Ishikawa (cell line): ENCODE results near the gene ASCC1.

Experiments
- CEBPB ChIP-seq: IDR thresholded peaks from 2 replicates; pipeline ENCODE4 v1.6.1; 2012
- CREB1 ChIP-seq: IDR thresholded peaks from 2 replicates; pipeline ENCODE4 v1.6.1; 2012; ENCODE audit warnings: low read depth
- EGR1 ChIP-seq: IDR thresholded peaks from 2 replicates; pipeline ENCODE4 v1.6.1; 2012
- EP300 ChIP-seq: IDR thresholded peaks from 2 replicates; pipeline ENCODE4 v1.6.1; 2012; ENCODE audit warnings: borderline replicate concordance
- FOXM1 ChIP-seq: IDR thresholded peaks from 2 replicates; pipeline ENCODE4 v1.6.1; 2012; ENCODE audit warnings: low read depth, borderline replicate concordance
- MAX ChIP-seq: IDR thresholded peaks from 2 replicates; pipeline ENCODE4 v1.6.1; 2012
- NFIC ChIP-seq: IDR thresholded peaks from 2 replicates; pipeline ENCODE4 v1.6.1; 2012
- RAD21 ChIP-seq: IDR thresholded peaks from 2 replicates; pipeline ENCODE4 v1.6.1; 2012; ENCODE audit warnings: low read depth
- TAF1 ChIP-seq: IDR thresholded peaks from 2 replicates; pipeline ENCODE4 v1.6.1; 2012; ENCODE audit warnings: low read depth, mild to moderate bottlenecking
- TCF12 ChIP-seq: IDR thresholded peaks from 2 replicates; pipeline ENCODE4 v1.6.1; 2012; ENCODE audit warnings: low read depth
- TEAD4 ChIP-seq: IDR thresholded peaks from 2 replicates; pipeline ENCODE4 v1.6.1; 2012
- YY1 ChIP-seq: IDR thresholded peaks from 2 replicates; pipeline ENCODE4 v1.6.1; 2012; ENCODE audit warnings: low read depth
- ZBTB7A ChIP-seq: IDR thresholded peaks from 2 replicates; pipeline ENCODE4 v1.6.1; 2012; ENCODE audit warnings: low read depth
- TF ChIP-seq, protein P1 (sequence below): IDR thresholded peaks from 2 replicates; pipeline ENCODE4 v1.6.1; 2012
- TF ChIP-seq, protein P2 (sequence below): IDR thresholded peaks from 2 replicates; pipeline ENCODE4 v1.6.1; 2012; ENCODE audit warnings: low read depth, mild to moderate bottlenecking

The ASCC1 gene

GRCh38 chr10:72258617-72259016 lies 42.5 kb upstream of the ASCC1 start:
- TF ChIP-seq CEBPB (no peak), TEAD4 (no peak), TAF1 (no peak), EP300 (no peak), NFIC (no peak), YY1 (no peak), CREB1 (no peak), MAX (no peak), RAD21 (no peak), TCF12 (no peak), EGR1 (no peak), ZBTB7A (no peak), FOXM1 (no peak)
- TF ChIP-seq, protein P1, sequence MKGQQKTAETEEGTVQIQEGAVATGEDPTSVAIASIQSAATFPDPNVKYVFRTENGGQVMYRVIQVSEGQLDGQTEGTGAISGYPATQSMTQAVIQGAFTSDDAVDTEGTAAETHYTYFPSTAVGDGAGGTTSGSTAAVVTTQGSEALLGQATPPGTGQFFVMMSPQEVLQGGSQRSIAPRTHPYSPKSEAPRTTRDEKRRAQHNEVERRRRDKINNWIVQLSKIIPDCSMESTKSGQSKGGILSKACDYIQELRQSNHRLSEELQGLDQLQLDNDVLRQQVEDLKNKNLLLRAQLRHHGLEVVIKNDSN, result no peak
- TF ChIP-seq, protein P2, sequence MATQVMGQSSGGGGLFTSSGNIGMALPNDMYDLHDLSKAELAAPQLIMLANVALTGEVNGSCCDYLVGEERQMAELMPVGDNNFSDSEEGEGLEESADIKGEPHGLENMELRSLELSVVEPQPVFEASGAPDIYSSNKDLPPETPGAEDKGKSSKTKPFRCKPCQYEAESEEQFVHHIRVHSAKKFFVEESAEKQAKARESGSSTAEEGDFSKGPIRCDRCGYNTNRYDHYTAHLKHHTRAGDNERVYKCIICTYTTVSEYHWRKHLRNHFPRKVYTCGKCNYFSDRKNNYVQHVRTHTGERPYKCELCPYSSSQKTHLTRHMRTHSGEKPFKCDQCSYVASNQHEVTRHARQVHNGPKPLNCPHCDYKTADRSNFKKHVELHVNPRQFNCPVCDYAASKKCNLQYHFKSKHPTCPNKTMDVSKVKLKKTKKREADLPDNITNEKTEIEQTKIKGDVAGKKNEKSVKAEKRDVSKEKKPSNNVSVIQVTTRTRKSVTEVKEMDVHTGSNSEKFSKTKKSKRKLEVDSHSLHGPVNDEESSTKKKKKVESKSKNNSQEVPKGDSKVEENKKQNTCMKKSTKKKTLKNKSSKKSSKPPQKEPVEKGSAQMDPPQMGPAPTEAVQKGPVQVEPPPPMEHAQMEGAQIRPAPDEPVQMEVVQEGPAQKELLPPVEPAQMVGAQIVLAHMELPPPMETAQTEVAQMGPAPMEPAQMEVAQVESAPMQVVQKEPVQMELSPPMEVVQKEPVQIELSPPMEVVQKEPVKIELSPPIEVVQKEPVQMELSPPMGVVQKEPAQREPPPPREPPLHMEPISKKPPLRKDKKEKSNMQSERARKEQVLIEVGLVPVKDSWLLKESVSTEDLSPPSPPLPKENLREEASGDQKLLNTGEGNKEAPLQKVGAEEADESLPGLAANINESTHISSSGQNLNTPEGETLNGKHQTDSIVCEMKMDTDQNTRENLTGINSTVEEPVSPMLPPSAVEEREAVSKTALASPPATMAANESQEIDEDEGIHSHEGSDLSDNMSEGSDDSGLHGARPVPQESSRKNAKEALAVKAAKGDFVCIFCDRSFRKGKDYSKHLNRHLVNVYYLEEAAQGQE, result no peak

DNA sequence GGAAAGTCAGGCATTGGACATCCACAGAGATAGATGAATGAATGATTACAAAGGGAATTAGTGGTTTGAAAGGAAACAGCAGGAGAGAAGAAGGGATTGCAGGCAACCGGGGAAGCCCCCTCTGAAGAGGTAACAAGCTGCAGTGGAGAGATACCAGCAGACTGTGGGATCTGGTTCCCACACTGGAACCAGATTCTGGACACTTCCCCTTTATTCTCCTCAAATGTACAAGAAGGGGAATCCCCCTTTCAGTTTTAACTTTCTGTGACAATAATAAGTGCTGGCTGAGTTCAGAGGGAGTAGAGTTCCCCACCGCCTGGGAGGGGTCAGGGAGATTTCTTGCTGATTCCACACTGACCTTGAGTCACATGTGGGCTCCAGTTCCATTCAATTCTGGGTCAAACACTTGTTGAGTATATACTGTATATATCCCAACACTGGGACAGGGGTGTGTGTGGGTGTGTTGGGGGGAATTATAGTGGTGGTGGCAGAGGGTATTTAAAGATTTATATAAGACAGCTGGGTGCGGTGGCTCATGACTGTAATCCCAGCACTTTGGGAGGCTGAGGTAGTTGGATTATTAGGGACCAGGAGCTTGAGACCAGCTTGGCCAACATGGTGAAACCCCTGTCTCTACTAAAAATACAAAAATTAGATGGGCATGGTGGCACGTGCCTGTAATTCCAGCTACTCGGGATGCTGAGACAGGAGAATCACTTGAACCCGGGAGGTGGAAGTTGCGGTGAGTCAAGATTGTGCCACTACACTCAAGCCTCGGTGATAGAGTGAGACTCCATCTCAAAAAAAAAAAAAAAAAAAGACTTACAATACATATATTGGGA lies 41.2 kb upstream of the ASCC1 start:
- TF ChIP-seq EP300, result no peak
- no peak for TF ChIP-seq MAX
- no peak for TF ChIP-seq EGR1
- TF ChIP-seq, protein P1, result no peak
- TF ChIP-seq YY1, result no peak
- no peak for TF ChIP-seq TEAD4
- TF ChIP-seq, protein P2, result no peak
- no peak for TF ChIP-seq TAF1

DNA sequence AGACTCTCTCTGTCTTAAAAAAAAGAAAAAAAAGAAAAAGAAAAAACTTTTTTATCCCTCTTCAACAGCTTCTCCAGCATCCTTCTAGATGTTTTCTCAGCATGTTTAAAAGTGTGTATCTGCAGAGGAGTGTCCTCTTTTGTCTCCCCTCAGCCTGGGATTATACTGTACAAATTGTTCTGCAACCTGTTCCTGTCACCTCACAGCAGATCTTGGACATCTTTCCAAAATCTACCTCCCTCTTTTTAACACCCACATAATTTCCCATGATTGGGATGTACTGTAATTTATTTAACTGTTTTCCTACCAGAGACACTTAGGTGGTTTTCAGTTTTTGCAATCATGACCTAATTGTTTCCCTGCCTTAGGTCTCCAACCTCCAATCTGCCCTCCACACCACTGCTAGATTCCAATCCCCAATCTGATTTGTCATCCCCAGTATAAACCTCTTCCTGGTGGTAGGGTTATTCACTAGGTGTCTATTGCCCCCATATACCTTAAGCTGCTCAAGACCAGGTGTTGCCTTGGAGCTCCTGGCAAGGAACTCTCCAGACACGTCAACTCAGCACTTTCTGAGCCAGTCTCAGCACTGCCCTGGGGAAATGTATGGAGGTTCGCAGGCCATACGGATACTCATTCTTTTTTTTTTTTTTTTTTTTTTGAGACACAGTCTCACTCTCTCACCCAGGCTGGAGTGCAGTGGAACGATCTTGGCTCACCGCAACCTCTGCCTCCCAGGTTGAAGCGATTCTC lies 40.1 kb upstream of the ASCC1 start:
- TF ChIP-seq ZBTB7A (no peak), NFIC (no peak), FOXM1 (no peak), RAD21 (no peak)

DNA sequence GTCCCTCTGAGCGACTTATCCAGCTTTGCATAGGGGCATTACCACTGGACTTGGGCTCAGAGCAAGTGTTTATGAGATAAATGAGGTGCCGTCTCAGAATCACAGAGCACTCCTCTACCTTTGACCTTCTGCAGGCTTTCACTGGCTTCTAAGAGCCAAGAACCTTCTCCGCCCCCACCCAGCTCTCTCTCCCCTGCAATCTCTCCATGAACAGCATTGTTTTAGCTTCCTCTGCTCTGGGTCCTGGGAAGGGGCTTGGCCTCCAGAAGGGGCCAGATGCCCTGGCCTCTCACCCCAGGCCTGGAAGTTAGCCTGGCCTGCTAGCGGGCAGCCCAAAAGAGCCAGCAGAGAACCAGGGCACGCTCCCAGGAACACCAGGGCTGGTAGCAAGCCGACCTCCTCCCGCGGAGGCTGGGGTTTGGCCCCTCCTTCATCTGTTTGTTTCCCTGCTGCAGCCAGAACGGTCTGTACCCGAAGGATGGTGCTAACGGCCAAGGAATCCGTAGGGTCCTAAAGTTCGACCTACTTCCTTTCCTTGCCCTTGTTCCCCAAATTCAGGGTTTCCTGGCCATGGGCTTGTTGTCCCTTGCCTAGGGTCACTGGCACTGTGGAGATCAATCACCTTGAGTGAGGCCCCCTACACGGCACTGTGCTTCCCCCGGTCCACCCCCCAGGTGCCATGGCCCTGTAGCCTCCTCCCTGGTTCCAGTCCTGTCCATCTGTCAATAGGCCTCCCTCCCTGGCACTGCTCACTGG lies 38.9 kb upstream of the ASCC1 start:
- peak; percentile 44; the same call in 1 of the 2 replicates for TF ChIP-seq RAD21
- 0 out of 2 replicates have a peak, but pooled peaks have one; percentile 33 for TF ChIP-seq MAX
- TF ChIP-seq NFIC, result peak; percentile 30
- no peak for TF ChIP-seq FOXM1
- TF ChIP-seq EP300, result peak; percentile 13; the same call in 1 of the 2 replicates
- TF ChIP-seq TCF12, result 0 out of 2 replicates have a peak, but pooled peaks have one; percentile 12

DNA sequence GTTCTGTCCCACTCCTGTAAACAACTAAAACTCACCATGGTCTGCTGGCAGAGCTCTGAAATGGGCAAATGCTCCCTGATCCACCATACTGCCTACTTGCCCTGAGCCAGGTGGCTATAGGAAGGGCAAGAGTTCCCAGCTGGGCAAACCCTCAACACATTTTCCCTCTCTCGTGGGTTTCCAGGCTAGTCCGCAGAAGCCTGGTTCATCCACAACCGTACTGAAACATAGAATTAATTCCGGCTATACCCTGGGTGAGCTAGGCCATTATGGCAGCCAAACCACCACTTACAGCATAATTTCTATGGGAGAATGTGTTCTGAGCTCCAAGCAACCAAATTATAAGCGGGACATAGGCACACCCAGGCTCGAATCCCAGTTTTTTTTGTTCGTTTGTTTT lies 37.5 kb upstream of the ASCC1 start:
- TF ChIP-seq TEAD4 (no peak), FOXM1 (no peak), ZBTB7A (no peak)
- TF ChIP-seq, protein P2, result no peak
